Pancreas (tissue), 10 donors: Measurements from ENCODE around the gene PDXK. TPM values are rescaled to one million over a fixed set of nuclear protein-coding genes. Genes with fewer than 3 reads are reported as not detected.

Source experiments
- ATAC-seq, 4 donors: fragments of 200-7000 bp; cut with Tn5 transposase; one replicate each; pipeline versions ENCODE4 v1.8.0 to v1.9.1; 2020; ENCODE audit warnings: mild to moderate bottlenecking in 4 of 4, moderate library complexity in 4 of 4
- DNase-seq, 6 donors: peaks; one replicate each; pipeline ENCODE4 v3.0.0-alpha.2; 2020
- FAIRE-seq: peaks from 2 replicates; lab custom pipeline; 2012; peaks lifted over from hg19 to GRCh38; lab: Jason Lieb, UNC
- H3K27ac ChIP-seq, 4 donors: fragments of 200-600 bp; sonication (generic); 1 replicate in 3 of 4; 2 replicates in 1 of 4; pipeline versions ENCODE4 v1.5.0 to v1.8.0; 2020
- H3K27me3 ChIP-seq, 4 donors: fragments of 200-600 bp; one replicate each; pipeline ENCODE4 v1.8.0; 2021
- H3K36me3 ChIP-seq, 3 donors: fragments of 200-600 bp; sonication (generic) in 1 of 3; one replicate each; pipeline versions ENCODE4 v1.5.0 to v1.8.0; 2020 to 2021
- H3K4me1 ChIP-seq, 3 donors: fragments of 200-600 bp; one replicate each; pipeline ENCODE4 v1.8.0; 2021
- H3K4me3 ChIP-seq, 4 donors: fragments of 200-600 bp; sonication (generic) in 2 of 4; one replicate each; pipeline versions ENCODE4 v1.5.0 to v1.8.0; 2020 to 2021
- H3K9me3 ChIP-seq, 4 donors: fragments of 200-600 bp; one replicate each; pipeline ENCODE4 v1.8.0; 2021
- CTCF ChIP-seq, 4 donors: fragments of 200-600 bp; sonication (generic) in 3 of 4; IDR thresholded peaks; one replicate each; pipeline versions ENCODE4 v1.5.0 to v1.8.0; 2021; ENCODE audit warnings: antibody characterized with exemption in 4 of 4
- WGBS, 2 donors: extraction: QIAGEN DNeasy Blood & Tissue Kit; methylation state at CpG; one replicate each; pipeline ENCODE4 v1.1.7; 2013; 5-methylcytosine and 5-hydroxymethylcytosine counted together
- intact Hi-C, 3 donors: fragments of 100-400 bp; cut with DNase I; formaldehyde crosslinking; loops; one replicate each; pipeline versions ENCODE4 v1.11.1 to v1.14.2; 2022
- polyA plus RNA-seq, 2 donors: library from polyadenylated mRNA; stranded (reverse); fragments of 200-250 nt; gene quantifications; one replicate each; pipeline ENCODE4 v1.2.3, GENCODE V29; 2013
- total RNA-seq, 6 donors: library from RNA; stranded (reverse); fragmentation: NEBNext Ultra II Directional in 4 of 6; extraction: Animal tissue kit (Norgen Biotek cat#: 25700) in 4 of 6; gene quantifications; one replicate each; pipeline versions ENCODE4 v1.2.1 to v1.2.4, GENCODE V29; 2021 to 2023
- donor health status: healthy with polysubstance abuse.
- donor health status: DM: no; HTN: no; CAD: no; lungs with moderate emphysema.
- donor health status: DM: no; HTN: no; CAD: no.
- donor health status: control.
- donor health status: control.
- donor health status: Bipolar disorder and iron deficiency.
- donor health status: DM: yes; HTN: yes; CAD: no.
- donor health status: DM: no; HTN: no; CAD: no.
- donor health status: DM: no; HTN: no; CAD: no.
- donor health status: DM: yes; HTN: yes; CAD: no.

The PDXK gene
- total and polyA plus RNA-seq, 8 donors = 63.2 to 100 (median 65.9) TPM

- whole genome bisulfite sequencing, 2 donors = 89 to 92% methylated on average over 27 of the region's 27 CpGs
- Histone ChIP-seq H3K36me3 (peaks cover 7 to 67% (median 34%) of the 10 kb centered on the region in 3 donors), H3K27ac (no peak overlapping the region), H3K9me3 (no peaks in the 10 kb centered on the region), H3K4me3 (no peak overlapping the region), H3K27me3 (no peaks in the 10 kb centered on the region), H3K4me1 (no peaks in the 10 kb centered on the region)
- TF ChIP-seq CTCF (IDR thresholded peaks at IDR 0.05) = no peak
- DNase-seq = peak in 1 of 6 donors; percentile 44
- FAIRE-seq = no peak
- ATAC-seq = peak in 2 of 4 donors; percentile 32 to 36
- intact Hi-C loops = no loop called here
These were observed 31.1 kb upstream of the PDXK start for GRCh38 chr21:43687566-43688399.

- peaks cover 7 to 56% (median 34%) of the 10 kb centered on the region in 3 donors for H3K36me3 ChIP-seq
- intact Hi-C loops = no loop called here
- 94 to 95% methylated on average over 12 of the region's 12 CpGs for WGBS, 2 donors
- DNase-seq = peak in 1 of 6 donors; percentile 36
- no peaks in the 10 kb centered on the region for H3K27me3 ChIP-seq
- no peak for TF ChIP-seq CTCF (IDR thresholded peaks at IDR 0.05)
- H3K27ac ChIP-seq = no peak overlapping the region
- FAIRE-seq = no peak
- H3K9me3 ChIP-seq = no peaks in the 10 kb centered on the region
- H3K4me1 ChIP-seq = no peaks in the 10 kb centered on the region
- no peak overlapping the region for H3K4me3 ChIP-seq
- ATAC-seq = no peak
These were observed 30.0 kb upstream of the PDXK start for GRCh38 chr21:43688906-43689305.

DNA sequence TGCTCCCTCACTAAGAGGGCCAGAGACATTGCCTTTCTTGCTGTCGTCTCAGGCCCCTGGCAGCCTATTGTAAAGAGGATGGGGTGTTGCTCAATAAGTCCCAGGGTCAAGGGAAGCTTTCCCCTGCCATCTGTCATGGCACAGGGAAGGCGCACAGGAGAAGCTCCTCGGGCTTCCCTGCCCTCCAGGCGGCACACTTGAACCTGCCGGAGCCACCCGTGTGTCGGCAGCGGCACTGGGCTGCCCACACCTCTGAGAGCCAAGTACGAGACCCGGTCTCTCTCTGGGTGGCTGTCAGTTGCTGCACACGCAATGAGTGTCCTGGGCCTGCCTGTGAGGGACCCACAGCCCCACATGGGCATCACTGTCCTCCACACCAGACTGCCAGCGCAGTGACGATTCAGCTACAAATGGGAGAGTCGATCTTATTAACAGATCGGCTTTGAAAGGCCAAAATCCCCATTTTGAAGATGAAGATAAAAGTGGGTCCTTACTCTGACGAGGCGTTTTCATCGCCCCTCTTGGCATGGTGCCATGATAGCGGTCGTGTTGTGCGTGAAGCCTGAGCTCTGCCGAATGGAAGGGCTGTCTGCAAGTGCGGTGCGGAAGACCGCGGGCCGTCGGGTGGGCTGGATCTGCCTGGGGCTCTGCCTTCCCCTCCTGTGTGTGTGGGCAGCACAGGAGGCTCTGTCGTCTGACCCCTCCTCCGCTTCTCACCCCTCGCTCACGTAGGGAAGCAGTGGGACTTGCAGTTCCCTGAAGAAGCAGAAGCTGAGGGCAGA, 29.2 kb upstream of the PDXK start:
- no peaks in the 10 kb centered on the region for H3K27me3 ChIP-seq
- peaks cover 2 to 48% (median 34%) of the 10 kb centered on the region in 3 donors for H3K36me3 ChIP-seq
- DNase-seq = peak in 1 of 6 donors; percentile 61
- WGBS, 2 donors = 94% methylated on average over 32 of the region's 32 CpGs
- H3K9me3 ChIP-seq = no peaks in the 10 kb centered on the region
- H3K4me3 ChIP-seq = no peak overlapping the region
- FAIRE-seq = no peak
- H3K4me1 ChIP-seq = no peaks in the 10 kb centered on the region
- ATAC-seq = no peak
- H3K27ac ChIP-seq = no peak overlapping the region
- TF ChIP-seq CTCF (IDR thresholded peaks at IDR 0.05) = no peak
- intact Hi-C loops = loop anchor here in 1 of 3 donors (10.0 kb wide), 1 partner anchor 65 kb away; no protein-coding TSS in a partner anchor

DNA sequence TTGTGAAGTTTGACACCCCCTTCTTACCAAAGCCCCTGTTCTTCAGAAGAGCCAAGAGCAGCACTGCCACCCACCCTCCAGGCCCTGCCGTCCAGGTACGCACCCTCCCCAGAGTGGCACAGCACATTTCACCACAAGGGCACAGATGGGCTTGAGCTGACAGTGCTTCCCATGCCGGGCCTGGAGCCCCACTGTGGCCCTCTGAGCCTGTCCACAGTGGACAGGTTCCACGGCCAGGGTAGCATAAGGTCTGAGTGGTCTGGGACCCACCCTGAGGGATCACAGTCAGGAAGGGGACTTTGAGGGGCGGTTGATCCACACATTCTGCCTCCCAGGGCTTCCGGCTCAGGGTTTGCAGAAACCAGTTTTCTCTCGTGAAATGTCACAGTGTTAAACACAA, 28.6 kb upstream of the PDXK start:
- Histone ChIP-seq H3K27me3 (no peaks in the 10 kb centered on the region), H3K27ac (no peak overlapping the region), H3K9me3 (no peaks in the 10 kb centered on the region), H3K4me3 (no peak overlapping the region), H3K4me1 (no peaks in the 10 kb centered on the region), H3K36me3 (peaks cover 2 to 42% (median 34%) of the 10 kb centered on the region in 3 donors)
- no peak for ATAC-seq
- no peak for FAIRE-seq
- intact Hi-C loops = loop anchor here in 1 of 3 donors (10.0 kb wide), 1 partner anchor 64 kb away; no protein-coding TSS in a partner anchor
- DNase-seq = peak in 1 of 6 donors; percentile 25
- TF ChIP-seq CTCF (IDR thresholded peaks at IDR 0.05) = no peak
- WGBS, 2 donors = 93% methylated on average over 7 of the region's 7 CpGs
